ENCODE measurements around the gene ESPNL.
"Not testable (repeated sequence)": the region's sequence is repeated elsewhere in the genome, so short reads cannot be mapped to it uniquely, and the experiment has no call there.

Gene ESPNL

DNA sequence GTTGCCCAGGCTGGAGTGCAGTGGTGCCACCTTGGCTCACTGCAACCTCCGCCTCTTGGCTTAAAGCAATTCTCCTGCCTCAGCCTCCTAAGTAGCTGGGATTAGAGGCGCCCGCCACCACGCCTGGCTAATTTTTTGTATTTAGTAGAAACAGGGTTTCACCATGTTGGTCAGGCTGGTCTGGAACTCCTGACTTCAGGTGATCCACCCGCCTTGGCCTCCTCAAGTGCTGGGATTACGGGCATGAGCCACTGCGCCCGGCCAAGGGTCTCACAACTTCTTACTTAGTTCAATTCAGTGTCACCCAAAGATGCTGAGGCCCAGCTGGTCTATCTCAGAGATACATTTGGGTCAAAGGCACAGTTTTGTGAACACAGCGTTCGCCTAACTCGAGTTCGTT, 15.6 kb downstream of the ESPNL start:
- not testable (repeated sequence) for DNase-seq

DNA sequence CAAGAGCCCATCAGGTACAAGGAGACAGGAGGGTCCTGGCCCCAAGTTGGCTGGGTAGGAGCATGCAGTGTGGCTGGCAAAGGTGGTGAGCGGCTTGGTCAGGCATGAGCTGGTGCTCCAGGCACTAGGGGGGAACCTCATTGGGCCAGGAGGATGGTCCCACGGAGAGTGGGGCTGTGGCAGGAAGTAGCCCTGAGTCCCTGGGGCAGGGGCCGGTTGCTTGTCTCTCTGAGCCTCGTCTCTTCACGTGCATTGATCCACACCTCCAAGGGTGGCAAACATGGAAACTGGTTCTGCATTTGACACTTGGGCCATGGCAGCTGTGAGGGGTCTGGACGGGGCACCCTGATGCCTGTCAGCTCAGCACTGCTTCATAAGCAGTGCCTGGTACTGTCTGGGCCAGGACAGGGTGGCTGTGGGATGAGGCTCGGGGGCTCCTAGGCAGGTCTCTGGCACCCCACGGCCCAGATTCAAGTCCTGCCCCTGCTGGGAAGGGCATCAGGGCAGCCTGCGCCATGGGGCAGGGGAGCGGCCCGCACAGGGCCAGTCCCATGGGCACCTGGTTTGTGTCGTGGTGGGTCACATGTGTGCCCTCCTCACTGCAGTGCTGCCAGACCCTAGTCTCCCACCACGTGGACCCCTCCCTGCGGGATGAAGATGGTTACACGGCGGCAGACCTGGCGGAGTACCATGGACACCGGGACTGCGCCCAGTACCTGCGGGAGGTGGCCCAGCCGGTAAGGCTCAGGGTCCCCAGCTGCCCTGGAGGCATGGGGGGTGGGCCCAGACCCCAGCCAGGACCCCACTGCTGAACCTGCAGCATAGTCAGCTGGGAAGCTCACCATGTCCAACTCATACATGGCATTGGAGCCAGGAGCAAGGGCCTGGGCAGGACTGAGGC, 16.4 kb downstream of the ESPNL start:
- DNase-seq, result no peak

GRCh38 chr2:238117199-238118154, 17.3 kb downstream of the ESPNL start:
- DNase-seq, result no peak

DNA sequence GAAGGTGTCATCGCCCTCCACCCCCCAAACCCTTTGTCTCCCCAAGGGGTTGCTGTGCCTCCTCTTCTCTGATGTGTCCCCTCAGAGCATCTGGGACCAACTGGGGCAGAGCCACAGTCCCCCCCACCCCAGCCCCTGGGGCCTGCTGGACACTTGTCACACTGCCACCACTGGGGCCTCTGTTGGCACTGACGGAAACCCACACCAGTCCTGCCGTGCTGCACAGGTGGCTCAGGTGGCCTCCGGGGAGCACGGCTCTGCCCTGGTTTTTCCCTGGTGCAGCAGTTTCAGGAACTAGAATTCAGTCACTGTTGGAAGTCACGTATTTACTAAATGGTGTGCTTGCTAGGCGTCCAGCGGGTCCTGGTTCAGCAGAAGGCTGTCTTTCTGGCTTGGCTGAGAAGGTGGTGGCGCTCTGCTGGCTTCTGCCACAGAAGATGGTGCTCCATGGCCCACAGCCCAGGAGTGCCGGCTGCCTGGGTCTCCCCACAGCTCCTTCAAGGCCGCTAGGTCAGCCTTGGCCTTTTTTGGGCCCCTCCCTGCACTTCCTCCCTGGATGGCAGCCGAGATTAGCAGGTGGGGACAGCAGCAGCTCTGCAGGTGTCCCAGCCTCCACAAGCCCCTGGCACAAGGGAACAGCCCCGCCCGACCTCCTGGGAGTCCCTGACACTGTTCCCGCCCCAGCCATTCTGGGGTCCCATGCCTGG, 19.8 kb downstream of the ESPNL start:
- DNase-seq, result no peak

DNA sequence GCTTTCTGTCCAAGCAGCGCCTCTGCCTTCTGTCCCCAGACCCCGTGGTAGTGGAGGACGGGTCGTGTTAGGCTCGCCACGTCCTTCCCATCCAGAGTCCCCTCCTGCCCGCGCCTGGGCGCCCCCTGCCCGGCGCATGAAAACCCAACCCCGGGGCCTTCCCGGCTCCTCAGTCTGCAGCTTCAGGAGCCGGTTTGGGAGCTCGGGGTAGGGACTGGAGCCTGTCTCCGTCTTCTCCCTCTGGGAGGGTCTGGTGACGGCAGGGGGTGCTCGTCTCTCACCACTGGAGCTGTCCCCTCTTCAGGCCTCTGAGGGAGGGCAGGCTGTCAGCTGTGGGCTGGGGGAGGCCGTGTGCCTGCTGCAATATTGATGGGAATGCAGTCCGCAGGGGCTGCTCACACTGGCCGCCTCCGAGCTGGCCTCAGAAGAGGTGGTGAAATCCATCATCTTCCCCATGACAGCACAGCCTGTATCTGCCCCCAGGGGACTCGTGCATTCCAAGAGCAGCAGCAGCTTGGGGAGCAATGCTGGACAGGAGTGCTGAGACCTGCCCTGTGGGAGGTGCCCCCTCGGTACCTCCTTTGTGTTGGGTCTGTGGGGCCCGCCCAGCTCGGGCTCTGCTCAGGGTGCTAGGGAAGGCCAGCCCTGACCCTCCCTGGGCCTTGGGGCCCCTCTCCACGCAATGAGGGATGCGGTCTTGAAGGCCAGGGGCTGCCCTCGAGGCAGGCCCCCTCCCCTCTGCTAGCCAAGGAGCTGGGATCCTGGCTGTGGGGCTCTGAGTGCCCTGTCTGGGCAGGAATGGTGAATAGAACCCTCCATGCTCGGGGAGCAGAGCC, 20.5 kb downstream of the ESPNL start:
- no peak for DNase-seq

GRCh38 chr2:238121511-238122286, 21.6 kb downstream of the ESPNL start:
- no peak for DNase-seq

- DNase-seq, result no peak
Observed at GRCh38 chr2:238122287-238123217, 22.4 kb downstream of the ESPNL start.

GRCh38 chr2:238123218-238123971, 23.3 kb downstream of the ESPNL start:
- DNase-seq, result no peak

DNA sequence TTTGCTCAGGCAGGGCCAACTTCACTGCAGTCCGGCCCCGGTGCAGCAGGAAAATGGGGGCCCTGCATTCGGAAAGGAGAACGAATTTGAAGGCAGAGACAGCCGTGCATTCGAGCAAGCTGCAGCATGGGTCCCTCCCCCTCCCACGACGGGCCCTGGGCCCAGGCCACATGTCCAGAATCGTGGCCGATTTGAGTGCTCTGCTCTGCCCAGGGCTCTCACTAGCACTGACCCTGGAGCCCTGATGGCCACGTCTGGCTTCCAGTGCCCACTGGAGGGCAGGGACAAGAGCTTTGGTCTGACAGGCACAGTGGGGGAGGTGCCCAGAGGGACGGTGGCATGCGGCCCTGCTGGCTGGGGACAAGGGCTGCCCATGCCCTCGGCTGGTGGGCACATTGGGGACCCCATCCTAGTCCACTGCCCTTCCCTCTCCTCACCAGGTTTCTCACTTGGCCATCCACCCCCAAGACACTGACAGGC, 23.9 kb downstream of the ESPNL start:
- no peak for DNase-seq

GRCh38 chr2:238124488-238125126, 24.5 kb downstream of the ESPNL start:
- no peak for DNase-seq

- DNase-seq, result no peak
Observed at GRCh38 chr2:238125127-238125885, 25.2 kb downstream of the ESPNL start.

DNA sequence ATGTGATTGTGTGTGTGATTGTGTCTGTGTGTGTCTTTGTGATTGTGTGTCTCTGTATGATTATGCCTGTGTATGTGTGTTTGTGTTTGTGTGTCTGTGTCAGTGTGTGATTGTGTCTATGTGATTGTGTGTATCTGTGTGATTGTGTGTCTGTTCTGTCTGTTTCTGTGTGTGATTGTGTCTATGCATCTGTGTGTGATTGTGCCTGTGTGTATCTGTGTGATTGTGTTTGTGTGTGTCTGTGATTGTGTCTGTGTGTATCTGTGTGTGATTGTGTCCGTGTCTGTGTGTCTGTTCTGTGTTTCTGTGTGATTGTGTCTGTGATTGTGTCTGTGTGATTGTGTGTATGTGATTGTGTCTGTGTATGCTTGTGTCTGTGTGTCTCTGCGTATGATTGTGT, 26.2 kb downstream of the ESPNL start:
- no peak for DNase-seq

- no peak for DNase-seq
Observed at GRCh38 chr2:238126775-238127164, 26.6 kb downstream of the ESPNL start.

DNA sequence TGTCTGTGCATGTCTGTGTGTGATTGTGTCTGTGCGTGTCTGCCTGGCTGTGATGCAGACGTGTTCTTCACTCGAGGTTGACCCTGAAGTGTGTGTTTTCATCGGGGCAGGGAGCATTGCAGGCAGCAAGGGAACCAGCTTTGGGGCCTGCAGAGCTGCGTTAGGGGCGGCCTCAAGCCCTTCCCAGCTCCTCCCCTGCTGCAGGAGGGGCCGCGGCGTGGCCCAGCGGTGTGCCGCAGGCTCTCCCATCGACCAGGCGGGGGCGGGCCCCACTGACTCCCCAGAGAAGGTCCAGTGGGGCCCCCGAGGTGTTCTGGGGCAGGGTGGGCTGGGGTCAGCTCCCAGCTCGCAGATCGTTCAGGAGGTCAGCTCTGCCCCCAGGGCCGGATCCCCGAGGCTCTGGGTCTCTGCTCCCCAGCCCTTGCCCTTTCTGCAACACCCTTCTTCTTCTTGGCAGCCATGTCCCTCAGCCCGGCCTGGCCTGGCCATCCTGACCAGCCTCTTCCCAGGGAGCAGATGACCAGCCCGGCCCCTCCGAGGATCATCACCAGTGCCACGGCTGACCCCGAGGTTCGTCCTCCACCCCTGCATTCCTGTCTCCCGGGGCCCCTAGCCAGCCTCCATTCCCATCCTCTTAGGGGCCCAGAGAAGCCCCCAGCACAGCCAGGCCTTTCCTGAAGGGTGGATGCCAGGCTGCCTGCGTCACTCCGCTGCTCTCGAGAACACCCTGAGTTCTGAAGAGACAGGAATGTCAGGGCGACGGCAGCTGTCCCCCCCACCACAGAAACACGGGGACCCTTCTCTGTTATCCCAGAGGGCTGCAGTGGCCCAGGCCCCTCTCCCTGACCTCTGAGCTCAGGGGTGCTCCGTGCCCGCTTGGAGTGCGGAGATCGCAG, 27.3 kb downstream of the ESPNL start:
- DNase-seq, result no peak

DNA sequence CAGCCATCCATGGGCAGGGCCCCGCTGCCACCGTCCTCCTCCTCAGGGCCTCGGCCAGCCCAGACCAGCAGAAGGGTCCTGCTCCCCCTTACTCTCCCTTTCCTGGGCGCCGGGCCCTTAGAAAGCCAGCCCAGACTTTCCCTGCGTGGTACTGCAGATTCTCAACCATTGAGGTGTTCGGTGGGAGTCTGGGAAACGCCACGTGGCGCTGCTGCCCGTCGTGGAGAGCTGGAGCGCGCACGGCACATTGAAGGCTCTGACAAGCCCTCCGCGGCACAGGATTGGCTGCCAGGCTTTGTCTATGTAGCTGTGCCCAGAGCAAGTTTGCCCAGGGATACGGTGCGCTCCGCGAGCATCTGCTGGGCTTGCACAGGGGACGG, 27.9 kb downstream of the ESPNL start:
- DNase-seq, result no peak

- DNase-seq, result no peak
Observed at GRCh38 chr2:238128534-238129001, 28.4 kb downstream of the ESPNL start.

Measured in activated effector memory CD4-positive, alpha-beta T cell treated with Interleukin-2 at 50 U/mL for 16 hours (primary cell).